COLO668 (cell line): ENCODE measurements around the gene TXNDC15.
"Not testable (repeated sequence)": the region's sequence is repeated elsewhere in the genome, so short reads cannot be mapped to it uniquely, and the experiment has no call there.

Source experiments
- DNase-seq: peaks from one replicate; lab custom pipeline; 2025; ENCODE audit not compliant: unreplicated experiment; lab: John Stamatoyannopoulos, UW

Gene TXNDC15

DNA sequence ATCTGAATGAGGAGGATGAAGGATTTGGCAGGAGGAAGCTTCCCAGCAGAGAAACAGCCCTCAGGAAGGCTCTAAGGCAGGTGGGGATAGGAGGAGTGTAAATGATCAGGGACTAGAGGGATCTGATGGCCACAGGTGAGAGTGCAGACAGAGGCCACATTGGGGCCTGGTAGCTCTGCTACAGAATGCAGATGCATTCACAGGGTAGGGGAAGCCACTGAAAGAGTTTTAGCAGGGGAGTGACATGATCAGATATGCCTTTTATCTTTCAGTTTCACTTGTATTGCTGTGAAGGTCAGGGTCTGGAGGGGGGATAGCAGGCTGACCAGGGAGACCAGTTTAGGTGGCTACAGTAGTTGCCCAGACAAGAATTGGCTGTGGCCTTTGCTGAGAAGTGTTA lies 3.0 kb downstream of the TXNDC15 start:
- no peak for DNase-seq

DNA sequence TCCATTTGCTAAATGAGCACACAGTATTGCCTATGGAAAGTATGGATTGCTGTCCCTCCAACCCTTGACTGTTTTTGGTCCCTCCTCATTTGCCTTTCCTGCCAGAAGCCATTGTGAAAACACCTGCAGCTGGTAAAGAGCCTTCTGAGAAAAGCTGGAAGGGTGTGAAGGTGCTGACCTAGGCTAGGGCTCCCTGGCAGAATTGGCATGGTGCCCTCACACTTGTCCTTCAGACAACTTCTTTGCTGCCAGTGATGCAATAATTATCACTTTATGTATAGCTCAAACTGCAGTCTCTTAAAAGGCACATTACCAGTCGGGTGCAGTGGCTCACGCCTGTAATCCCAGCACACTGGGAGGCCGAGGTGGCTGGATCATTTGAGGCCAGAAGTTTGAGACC lies 4.2 kb downstream of the TXNDC15 start:
- DNase-seq: no peak

GRCh38 chr5:134879456-134879855 lies 5.3 kb downstream of the TXNDC15 start:
- no peak for DNase-seq

DNA sequence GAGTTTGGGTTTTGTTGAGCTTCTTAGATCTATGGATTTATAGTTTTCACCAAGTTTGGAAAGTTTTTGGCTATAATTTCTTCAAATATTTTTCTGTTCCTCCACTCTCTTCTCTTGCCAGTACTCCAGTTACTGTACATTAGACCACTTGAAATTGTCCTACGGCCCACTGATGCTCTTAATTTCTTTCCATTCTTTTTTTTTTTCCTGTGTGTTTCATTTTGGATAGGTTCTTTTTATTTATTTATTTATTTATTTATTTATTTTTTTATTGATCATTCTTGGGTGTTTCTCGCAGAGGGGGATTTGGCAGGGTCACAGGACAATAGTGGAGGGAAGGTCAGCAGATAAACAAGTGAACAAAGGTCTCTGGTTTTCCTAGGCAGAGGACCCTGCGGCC lies 6.8 kb downstream of the TXNDC15 start:
- not testable (repeated sequence) for DNase-seq

DNA sequence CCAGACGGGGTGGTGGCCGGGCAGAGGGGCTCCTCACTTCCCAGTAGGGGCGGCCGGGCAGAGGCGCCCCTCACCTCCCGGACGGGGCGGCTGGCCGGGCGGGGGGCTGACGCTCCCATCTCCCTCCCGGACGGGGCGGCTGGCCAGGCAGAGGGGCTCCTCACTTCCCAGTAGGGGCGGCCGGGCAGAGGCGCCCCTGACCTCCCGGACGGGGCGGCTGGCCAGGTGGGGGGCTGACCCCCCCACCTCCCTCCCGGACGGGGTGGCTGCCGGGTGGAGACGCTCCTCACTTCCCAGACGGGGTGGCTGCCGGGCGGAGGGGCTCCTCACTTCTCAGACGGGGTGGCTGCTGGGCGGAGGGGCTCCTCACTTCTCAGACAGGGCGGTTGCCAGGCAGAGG lies 7.5 kb downstream of the TXNDC15 start:
- DNase-seq: not testable (repeated sequence)

DNA sequence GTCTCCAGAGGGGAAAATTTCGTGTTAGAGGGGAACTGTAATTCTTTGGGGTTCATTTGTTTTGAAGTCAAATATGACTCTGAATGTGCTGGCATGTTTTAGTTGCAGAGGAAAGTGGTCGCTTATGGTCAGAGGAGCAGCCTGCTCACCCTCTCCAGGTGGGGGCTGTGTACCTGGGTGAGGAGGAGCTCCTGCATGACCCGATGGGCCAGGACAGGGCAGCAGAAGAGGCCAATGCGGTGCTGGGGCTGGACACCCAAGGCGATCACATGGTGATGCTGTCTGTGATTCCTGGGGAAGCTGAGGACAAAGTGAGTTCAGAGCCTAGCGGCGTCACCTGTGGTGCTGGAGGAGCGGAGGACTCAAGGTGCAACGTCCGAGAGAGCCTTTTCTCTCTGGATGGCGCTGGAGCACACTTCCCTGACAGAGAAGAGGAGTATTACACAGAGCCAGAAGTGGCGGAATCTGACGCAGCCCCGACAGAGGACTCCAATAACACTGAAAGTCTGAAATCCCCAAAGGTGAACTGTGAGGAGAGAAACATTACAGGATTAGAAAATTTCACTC lies 13.5 kb downstream of the TXNDC15 start:
- DNase-seq: no peak

DNA sequence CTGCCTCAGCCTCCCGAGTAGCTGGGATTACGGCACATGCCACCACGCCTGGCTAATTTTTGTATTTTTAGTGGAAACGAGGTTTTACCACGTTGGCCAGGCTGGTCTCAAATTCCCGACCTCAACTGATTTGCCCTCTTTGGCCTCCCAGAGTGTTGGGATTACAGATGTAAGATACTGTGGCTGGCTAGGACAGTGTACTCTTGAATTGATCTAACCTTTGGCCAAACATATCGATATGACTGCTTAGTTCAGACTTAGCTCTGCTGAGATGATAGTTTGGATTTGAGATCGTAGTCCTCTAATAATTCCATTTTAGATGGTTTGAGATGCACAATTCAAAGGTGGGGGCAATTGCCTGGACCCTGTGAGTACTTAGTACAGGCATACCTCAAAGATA lies 15.2 kb downstream of the TXNDC15 start:
- DNase-seq: no peak

GRCh38 chr5:134891473-134891872 lies 17.3 kb downstream of the TXNDC15 start:
- no peak for DNase-seq

DNA sequence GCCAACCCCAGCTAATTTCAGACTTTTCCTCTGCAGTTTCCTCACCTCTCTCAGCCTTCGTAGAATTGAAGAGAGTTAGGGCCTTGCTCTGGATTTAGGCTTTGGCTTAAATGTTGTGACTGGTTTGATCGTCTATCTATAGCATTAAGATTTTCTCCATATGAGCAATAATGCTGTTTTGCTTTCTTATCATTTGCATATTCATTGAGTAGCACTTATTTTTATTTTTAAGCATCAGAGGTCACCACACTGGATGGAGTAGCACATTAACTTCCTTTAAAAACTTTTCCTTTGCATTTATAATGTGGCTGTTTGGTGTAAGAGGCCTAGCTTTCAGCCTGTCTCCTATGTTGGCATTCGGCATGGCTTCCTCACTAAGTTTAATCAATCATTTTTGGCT lies 18.1 kb downstream of the TXNDC15 start:
- DNase-seq: no peak

- DNase-seq: no peak
Observed at GRCh38 chr5:134892926-134893325, 18.8 kb downstream of the TXNDC15 start.

DNA sequence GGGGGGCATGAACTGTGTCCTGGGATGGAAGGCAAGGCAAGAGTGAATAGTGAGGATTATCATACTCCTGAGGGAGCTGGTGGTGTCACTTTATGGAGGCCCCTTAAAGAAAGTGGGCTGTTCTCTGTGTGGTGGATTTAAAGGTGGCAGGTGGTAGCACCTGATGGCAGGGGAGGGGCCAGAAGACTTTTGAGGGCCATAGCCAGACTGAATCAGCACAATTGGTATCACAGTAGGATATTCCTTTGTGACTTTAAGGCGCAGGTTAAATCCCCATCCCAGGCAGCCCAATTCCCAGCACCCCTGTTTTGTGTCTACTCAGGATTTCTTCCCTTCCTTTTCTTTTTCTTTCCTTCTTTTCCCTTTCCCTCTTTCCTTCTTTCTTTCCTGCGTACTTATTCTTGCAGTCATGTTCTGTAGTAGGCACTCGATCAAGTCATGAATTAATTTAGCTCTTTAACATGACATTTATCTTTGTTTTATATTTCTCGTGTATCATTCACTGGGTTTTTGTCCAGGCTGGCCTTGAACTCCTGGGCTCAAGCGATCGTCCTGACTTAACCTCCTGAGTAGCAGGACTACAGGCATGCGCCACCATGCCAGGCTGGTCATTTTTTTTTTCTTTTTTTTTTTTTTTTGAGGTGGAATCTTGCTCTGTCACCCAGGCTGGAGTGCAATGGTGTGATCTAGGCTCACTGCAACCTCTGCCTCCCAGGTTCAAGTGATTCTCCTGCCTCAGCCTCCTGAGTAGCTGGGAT lies 19.8 kb downstream of the TXNDC15 start:
- DNase-seq: no peak

DNA sequence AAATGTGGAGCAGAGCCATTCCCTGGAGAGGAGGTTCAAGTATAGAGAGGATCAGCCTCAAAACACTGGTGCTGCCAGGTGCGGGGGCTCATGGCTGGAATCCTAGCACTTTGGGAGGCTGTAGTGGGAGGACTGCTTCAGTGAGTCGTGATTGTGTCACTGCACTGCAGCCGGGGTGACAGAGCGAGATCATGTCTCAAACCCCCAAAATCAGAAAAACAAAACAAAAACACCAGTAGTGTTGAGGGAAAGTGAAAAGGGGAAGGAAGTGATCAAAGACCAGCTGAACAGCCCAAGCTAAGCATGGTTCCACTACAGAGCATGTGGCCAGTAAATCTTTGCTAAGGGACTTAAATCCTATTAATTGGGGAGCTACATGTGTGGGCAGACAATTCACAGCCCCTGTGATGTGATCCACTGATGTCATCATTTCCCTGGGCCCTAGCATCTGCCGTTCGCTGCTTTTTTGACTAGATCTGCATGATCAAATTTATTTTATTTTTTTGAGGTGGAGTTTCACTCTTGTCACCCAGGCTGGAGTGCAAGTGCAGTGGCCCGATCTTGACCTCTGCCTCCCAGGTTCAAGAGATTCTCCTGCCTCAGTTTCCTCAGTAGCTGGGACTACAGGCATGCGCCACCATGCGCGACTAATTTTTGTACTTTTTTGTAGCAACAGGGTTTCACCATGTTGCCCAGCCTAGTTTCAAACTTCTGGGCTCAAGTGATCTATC lies 28.1 kb downstream of the TXNDC15 start:
- no peak for DNase-seq

DNA sequence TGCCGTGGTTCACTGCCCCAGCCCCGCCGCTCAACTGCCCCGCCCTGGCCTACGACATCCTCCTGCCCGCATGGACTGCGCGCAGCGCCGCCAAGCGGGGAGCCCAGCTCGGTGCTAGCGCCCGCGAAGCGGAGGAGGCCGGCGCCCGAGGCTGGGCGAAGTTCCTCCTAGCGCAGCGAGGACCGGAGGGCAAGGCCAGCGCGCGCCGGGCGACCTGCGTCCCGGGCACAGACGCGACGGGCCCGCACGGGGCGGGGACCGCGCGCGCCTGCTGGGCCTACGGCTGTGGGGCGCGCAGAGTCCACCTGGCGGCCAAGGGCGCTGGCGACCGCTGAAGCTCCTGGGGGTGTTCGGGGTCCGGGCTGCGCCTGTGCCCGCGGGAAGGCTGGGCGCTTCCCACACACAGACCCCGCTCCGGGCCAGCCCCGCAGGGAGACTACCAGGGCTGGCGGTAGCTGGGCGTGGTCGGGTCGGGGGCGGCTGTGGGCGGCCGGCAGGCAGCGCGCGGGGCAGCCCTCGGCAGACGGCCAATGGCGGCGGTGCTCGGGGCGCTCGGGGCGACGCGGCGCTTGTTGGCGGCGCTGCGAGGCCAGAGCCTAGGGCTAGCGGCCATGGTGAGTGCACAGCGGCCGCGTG lies 30.6 kb downstream of the TXNDC15 start, which contains the start of gene PCBD2:
TSS of gene PCBD2 (plus strand) at position 522 of the 636 bp plus-strand sequence. CDS start at position 531, 9 bp downstream.
- DNase-seq: peak; percentile 92

DNA sequence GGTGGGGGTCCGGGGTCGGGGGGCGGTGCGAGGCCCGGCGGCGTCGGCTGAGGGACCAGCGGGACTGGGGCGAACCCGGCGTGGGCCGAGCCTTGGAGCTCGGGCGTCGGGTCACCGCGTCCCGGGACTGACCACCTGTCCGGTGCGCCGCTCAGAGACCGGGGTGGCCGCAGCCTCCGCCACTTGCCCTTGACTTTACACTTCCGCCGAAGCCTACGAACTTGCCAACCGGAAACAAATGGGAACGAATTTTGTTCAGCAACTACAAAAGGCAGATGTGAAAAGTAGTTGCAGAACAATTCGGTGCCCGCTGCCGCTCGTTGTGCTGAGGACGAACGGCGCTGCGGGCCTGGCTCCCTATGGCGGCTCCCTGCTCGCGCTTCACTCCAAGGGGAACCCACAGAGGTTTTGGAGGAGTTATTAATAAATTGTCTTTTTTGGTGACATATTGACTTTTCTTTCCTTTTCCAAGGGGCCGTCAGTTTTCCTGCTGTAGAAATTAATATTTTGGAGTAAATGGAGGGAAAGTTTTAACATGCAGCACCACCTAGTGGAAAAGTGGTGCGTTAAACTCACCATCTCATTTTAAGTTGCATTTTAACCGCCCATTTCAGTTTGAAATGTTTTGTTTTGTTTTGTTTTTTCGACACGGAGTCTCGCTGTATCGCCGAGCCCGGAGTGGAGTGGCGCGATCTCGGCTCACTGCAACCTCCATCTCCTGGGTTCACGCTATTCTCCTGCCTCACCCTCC lies 31.2 kb downstream of the TXNDC15 start:
- peak; percentile 65 for DNase-seq

- DNase-seq: no peak
Observed at GRCh38 chr5:134906811-134907210, 32.6 kb downstream of the TXNDC15 start.

DNA sequence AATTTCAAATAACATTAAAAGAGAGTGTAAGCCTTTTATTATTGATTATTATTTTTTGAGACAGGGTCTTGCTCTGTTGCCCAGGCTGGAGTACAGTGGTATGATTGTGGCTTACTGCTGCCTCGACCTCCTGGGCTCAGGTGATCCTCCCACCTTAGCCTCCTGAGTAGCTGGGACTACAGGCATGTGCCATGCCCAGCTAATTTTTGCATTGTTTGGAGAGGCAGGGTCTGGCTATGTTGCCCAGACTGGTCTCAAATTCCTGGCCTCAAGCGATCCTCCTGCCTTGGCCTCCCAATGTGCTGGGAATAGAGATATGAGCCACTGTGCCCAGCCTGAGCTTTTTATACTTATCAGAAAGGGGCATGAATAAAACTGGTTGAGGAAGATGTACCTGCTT lies 36.6 kb downstream of the TXNDC15 start:
- DNase-seq: not testable (repeated sequence)

DNA sequence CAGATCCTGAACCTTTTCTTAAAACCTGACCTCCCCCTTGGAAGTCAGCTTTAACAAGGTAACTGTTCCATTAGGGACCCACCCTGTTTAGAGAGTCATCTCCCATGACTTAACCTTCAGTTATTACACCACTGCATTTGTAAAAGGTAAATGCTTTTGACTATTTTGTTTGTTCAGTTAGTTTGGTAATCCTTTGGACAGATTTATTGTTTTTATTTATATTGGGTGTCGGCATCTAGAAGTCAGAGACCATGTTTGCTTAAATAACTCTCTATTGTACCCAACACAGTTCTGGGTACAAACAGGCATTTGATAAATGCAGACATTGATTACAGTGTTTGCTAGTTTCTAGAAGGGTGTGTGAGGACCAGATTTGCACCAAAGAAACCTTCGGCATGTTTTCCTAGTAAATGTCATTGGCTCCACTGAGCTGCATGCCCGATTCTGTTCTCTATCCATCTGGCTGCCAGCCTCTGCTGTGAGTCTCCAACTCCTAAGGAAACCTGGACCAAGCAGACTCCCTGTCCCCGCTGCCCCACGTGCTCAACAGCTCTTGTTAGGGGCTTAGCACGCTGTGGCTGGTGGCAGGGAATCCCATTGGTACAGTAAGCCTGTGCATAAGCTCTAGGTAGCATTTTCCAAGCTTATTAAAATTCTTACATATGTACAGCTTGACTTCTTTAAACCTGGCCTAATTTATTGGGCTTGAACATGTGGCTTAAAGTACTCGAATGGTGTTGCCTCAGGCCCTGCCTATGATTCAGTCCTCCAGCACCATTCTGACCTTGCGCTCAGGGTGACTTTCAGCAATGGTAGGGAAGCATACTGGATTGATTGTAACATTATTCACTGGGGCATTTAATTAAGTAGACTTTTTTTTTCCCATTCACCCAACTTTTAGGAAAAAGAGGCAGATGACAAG lies 37.4 kb downstream of the TXNDC15 start:
- no peak for DNase-seq

GRCh38 chr5:134913254-134913653 lies 39.1 kb downstream of the TXNDC15 start:
- no peak for DNase-seq

GRCh38 chr5:134913795-134914194 lies 39.6 kb downstream of the TXNDC15 start:
- DNase-seq: no peak
